ENCODE results near the gene MYH9. TPM values are rescaled to one million over a fixed set of nuclear protein-coding genes. Genes with fewer than 3 reads are reported as not detected.

MYH9 gene
- total RNA-seq, 2 experiments from 2014 or later = 616 to 642 TPM

DNA sequence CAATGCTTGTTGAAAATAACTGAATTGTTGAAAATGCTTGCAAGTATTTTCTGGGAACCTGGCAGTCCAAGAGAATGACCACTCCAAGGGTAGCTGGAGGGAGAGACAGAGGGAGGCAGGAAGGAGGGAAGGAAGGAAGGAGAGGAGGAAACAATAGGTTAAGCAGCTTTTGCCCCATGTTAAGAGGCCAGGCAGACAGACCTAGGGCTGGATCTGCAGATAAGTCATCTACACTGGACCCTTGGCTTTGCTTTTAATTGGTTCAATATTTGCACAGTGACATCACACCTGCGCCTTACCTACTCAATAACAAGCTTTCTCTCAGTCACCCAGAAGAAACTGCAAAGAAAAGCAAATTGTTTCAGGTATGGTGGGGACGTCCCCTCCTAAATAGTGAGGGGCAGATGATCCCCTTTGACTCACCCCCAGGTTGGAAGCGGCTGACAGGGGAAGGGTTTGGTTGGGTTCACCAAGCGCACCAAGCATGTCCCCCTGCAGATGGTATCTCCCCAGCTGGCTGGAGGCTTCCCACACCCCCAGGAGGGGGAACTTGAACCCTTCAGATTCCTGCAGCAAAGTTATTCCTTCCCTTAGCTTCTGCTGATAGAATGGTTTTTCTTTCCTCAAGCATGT, 24.3 kb downstream of the MYH9 start:
- ChIA-PET POLR2A (interaction anchor here (1.2 to 3.8 kb wide), 2 partner anchors 21 to 31 kb away, joined by 4 to 35 read pairs; no protein-coding TSS in a partner anchor), CTCF (interaction anchor here (2.1 to 2.8 kb wide), 2 partner anchors 13 to 21 kb away, joined by 9 to 15 read pairs; no protein-coding TSS in a partner anchor)

DNA sequence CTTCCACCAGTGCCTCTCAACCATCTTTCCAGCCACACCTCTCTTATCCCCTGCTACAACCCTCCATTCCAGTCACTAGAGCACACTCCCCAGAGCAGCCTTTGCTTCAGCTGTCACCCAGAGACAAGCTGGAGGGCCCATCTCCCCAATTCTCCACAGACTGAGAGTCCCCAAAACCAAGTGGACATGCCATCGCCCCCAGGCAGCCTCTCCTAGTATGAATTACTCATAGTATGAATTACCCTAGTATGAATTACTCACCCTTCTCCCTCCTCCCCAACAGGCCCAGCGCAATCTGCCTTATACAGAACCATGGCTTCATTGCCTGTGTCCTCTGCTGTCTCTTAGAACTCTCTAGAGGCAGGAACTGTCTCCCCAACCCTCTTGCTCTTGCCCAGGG, 24.8 kb downstream of the MYH9 start:
- POLR2A ChIA-PET = interaction anchor here (1.2 to 3.8 kb wide), 2 partner anchors 21 to 30 kb away, joined by 4 to 35 read pairs; no protein-coding TSS in a partner anchor
- CTCF ChIA-PET = interaction anchor here (2.8 kb wide), 1 partner anchor 22 kb away, joined by 15 read pairs; no protein-coding TSS in a partner anchor

DNA sequence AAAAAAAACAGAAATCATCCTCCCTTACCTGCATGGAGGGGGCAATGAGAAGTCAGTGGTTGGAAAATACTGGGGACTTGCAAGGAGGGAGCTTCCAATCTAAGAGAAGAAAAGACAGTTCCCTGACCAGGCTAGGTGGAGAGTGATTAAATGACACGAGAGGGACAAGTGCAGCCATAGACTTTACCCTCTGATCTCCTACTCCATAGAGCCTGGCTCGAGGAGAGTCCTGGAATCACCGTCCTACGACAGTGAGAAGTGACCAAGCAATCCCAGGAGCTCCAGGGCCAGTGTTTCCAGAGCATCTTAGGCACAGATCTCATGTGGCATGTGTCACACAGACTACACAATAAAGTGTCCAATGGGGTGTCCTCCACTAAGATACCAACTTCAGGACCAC, 25.7 kb downstream of the MYH9 start:
- CTCF ChIA-PET = interaction anchor here (1.1 to 2.2 kb wide), 2 partner anchors 11 to 108 kb away, joined by 3 to 6 read pairs; no protein-coding TSS in a partner anchor
- POLR2A ChIA-PET = interaction anchor here (0.6 to 3.8 kb wide), 2 partner anchors 23 to 29 kb away, joined by 3 to 35 read pairs; no protein-coding TSS in a partner anchor

- POLR2A ChIA-PET = interaction anchor here (0.6 kb wide), 1 partner anchor 12 kb away, joined by 4 read pairs; no protein-coding TSS in a partner anchor
- CTCF ChIA-PET = interaction anchor here (0.6 to 2.2 kb wide), 3 partner anchors 13 to 109 kb away, joined by 3 to 6 read pairs (median 3); no protein-coding TSS in a partner anchor
These were observed 26.8 kb downstream of the MYH9 start for GRCh38 chr22:36360871-36361383.

- CTCF ChIA-PET = interaction anchor here (1.1 to 2.2 kb wide), 2 partner anchors 25 to 110 kb away, joined by 3 to 6 read pairs; no protein-coding TSS in a partner anchor
- POLR2A ChIA-PET = interaction anchor here (1.3 kb wide), 1 partner anchor 27 kb away, joined by 3 read pairs; no protein-coding TSS in a partner anchor
These were observed 27.8 kb downstream of the MYH9 start for GRCh38 chr22:36360011-36360410.

- ChIA-PET POLR2A (interaction anchor here (1.3 kb wide), 1 partner anchor 27 kb away, joined by 3 read pairs; no protein-coding TSS in a partner anchor), CTCF (interaction anchor here (1.1 to 1.8 kb wide), 3 partner anchors 8 to 27 kb away, joined by 3 to 7 read pairs (median 4); no protein-coding TSS in a partner anchor)
These were observed 28.2 kb downstream of the MYH9 start for GRCh38 chr22:36359470-36359996.

GRCh38 chr22:36358533-36359469, 29.0 kb downstream of the MYH9 start:
- CTCF ChIA-PET = interaction anchor here (1.1 to 1.9 kb wide), 9 partner anchors 8 to 112 kb away, joined by 3 to 7 read pairs (median 4); no protein-coding TSS in a partner anchor

DNA sequence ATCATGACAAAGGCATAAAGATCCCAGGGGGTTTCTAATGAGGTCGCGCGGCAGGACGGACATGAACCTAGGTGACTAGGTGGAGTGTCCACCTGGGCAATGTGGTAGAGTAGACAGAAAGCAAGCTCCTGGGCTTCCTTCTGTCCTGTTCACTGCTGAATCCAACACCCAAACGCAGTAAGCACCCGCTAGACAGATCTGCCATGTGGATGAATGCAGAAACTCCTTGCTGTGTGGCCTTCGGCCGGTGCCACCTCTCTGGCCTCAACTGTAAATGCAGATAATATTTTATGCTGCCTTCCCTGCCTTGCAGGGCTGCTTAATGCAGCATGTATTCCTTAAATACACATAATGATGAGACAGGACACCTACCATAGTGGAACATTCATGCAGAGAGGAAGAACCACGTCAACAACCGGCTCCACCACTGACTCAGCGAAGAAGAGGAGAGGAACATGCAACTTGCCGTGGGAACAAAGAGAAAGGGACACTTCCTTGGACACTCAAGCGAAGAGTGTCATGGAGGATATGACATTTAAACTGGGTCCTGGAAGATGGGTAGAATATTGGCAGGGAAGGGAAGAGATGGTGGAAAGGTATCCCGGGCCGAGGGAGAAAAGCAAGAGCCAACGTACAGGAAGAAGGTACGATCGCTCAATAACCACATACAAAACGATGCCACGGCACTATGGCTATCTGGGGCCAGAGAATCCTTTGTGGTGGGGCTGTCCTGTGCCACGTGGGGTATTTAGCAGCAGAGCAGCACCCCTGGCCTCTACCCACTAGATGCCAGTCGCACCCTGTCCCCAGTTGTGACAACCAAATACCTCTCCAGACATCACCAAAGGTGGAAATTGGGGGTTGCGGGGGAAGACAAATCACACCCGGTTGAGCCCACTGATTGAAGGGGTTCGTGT, 30.8 kb downstream of the MYH9 start:
- CTCF ChIA-PET = interaction anchor here (1.0 to 1.9 kb wide), 10 partner anchors 8 to 114 kb away, joined by 3 to 9 read pairs (median 4); no protein-coding TSS in a partner anchor
- POLR2A ChIA-PET = interaction anchor here (0.6 to 2.3 kb wide), 6 partner anchors 13 to 124 kb away, joined by 3 to 8 read pairs (median 5); partner anchors contain the start of gene TXN2

More at GRCh38 chr22:36358533-36359469, 29.0 kb downstream of the MYH9 start:
- POLR2A ChIA-PET = interaction anchor here (0.7 to 1.3 kb wide), 3 partner anchors 19 to 28 kb away, joined by 3 to 5 read pairs (median 3); no protein-coding TSS in a partner anchor

- POLR2A ChIA-PET = interaction anchor here (0.9 to 2.3 kb wide), 6 partner anchors 9 to 24 kb away, joined by 3 to 8 read pairs (median 6); no protein-coding TSS in a partner anchor
- CTCF ChIA-PET = interaction anchor here (0.9 to 1.8 kb wide), 9 partner anchors 9 to 24 kb away, joined by 3 to 9 read pairs (median 4); no protein-coding TSS in a partner anchor
These were observed 31.9 kb downstream of the MYH9 start for GRCh38 chr22:36355894-36356293.

- POLR2A ChIA-PET = interaction anchor here (0.6 to 2.3 kb wide), 6 partner anchors 9 to 24 kb away, joined by 3 to 8 read pairs (median 4); no protein-coding TSS in a partner anchor
- CTCF ChIA-PET = interaction anchor here (1.0 to 1.8 kb wide), 9 partner anchors 10 to 24 kb away, joined by 3 to 9 read pairs (median 4); no protein-coding TSS in a partner anchor
These were observed 32.4 kb downstream of the MYH9 start for GRCh38 chr22:36355362-36355761.

GRCh38 chr22:36352803-36353507, 34.8 kb downstream of the MYH9 start:
- CTCF ChIA-PET = interaction anchor here (0.7 to 3.4 kb wide), 8 partner anchors 9 to 118 kb away, joined by 3 to 10 read pairs (median 5); no protein-coding TSS in a partner anchor
- POLR2A ChIA-PET = interaction anchor here (1.0 to 1.7 kb wide), 6 partner anchors 8 to 24 kb away, joined by 3 to 7 read pairs (median 4); no protein-coding TSS in a partner anchor

DNA sequence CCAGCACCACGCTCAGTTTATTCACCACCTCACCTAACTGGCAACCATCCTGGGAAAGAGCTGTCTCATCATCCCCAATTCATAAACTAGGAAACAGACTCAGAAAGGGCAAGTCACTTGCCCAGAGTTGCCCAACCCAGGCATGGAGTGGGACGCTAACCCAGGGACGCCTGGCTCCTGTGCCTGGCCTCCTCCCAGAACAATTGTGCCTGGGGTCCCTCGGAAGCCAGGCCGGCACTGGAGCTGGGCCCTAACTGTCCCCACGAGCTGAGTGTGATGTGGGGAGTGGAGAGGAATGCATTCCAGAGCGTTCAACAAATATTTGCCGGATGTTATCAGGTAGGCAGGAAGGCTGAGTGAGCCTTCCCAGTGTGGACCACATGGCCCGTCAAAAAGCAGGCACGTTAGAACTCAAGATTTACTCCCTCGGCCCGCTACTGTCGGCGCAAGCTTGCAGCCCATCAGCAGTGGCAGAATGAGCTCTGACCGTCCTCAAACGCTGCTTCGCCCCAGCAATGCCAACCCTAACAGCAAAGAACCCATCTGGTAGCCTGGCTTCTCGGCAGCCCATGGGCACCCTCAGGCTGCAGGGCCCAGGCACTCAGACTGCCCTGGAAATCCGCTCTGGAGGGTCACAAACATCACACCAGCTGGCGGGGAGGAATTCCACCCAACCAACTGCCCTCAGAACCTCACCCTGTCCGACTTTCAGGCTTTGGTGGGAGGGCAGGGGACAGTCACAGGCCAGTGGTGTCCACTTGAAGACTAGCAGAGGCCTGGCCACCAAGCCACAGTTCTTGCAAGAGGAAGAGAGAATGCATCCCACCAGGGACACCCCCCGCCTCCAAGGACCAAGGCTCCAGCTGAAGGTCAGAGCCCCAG, 35.6 kb downstream of the MYH9 start:
- POLR2A ChIA-PET = interaction anchor here (1.0 to 1.7 kb wide), 6 partner anchors 8 to 23 kb away, joined by 3 to 7 read pairs (median 4); no protein-coding TSS in a partner anchor
- CTCF ChIA-PET = interaction anchor here (1.2 to 3.4 kb wide), 6 partner anchors 8 to 119 kb away, joined by 3 to 10 read pairs (median 6); no protein-coding TSS in a partner anchor

- POLR2A ChIA-PET = no interaction called here
These were observed 36.8 kb downstream of the MYH9 start for GRCh38 chr22:36350751-36351594.

DNA sequence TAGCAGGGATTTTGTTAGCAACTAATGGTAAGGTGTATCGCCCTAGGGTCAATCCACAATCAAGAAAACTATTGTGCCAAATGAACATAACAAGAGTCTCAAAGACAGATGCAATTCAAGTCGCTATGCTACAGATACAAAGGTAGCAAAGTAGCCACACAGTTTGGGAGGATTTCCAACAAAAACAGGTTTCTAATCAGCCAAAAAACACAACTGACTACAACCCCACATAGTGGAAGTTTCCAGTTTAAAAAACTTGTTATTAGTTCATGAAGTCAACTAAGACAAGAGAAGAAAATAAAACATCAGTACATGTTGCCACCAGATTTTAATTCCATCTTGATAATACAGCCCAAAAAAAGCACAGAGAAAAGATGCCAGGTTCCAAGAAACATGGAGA, 38.0 kb downstream of the MYH9 start:
- ChIA-PET CTCF (interaction anchor here (1.1 to 1.4 kb wide), 2 partner anchors 10 to 49 kb away, joined by 4 to 5 read pairs; no protein-coding TSS in a partner anchor), POLR2A (interaction anchor here (1.2 kb wide), 1 partner anchor 17 kb away, joined by 4 read pairs; no protein-coding TSS in a partner anchor)

More at GRCh38 chr22:36350751-36351594, 36.8 kb downstream of the MYH9 start:
- CTCF ChIA-PET = interaction anchor here (0.6 to 3.4 kb wide), 4 partner anchors 16 to 120 kb away, joined by 3 to 10 read pairs (median 4); no protein-coding TSS in a partner anchor
